ENCODE data around the gene APOBEC2.
"Not testable (repeated sequence)": the region's sequence is repeated elsewhere in the genome, so short reads cannot be mapped to it uniquely, and the experiment has no call there.

The APOBEC2 gene

GRCh38 chr6:41053041-41053440 is at the start of gene APOBEC2:
APOBEC2 (plus strand) TSS chr6:41053202; CDS start chr6:41053348, 146 bp downstream.
- no peak for DNase-seq (ENCODE audit: low spot score)

DNA sequence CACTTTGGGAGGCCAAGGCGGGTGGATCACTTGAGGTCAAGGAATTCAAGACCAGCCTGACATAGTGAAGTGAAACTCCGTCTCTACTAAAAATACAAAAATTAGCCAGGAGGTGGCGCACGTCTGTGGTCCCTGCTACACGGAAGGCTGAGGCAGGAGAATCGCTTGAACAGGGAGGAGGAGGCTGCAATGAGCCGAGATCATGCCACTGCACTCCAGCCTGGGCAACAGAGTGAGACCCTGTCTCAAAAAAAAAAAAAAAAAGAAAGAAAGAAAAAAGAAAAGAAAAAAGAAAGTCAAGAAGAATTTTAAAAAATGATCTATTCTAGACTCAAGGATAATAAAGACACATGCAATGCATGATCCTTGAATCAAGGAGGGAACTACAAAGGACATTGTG is 46.8 kb upstream of the APOBEC2 start:
- not testable (repeated sequence) for DNase-seq (ENCODE audit: low spot score)

- not testable (repeated sequence) for DNase-seq (ENCODE audit: low spot score)
Observed at GRCh38 chr6:41006980-41007379, 46.0 kb upstream of the APOBEC2 start.

- DNase-seq (ENCODE audit: low spot score): no peak
Observed at GRCh38 chr6:41008011-41008410, 45.0 kb upstream of the APOBEC2 start.

- no peak for DNase-seq (ENCODE audit: low spot score)
Observed at GRCh38 chr6:41009669-41010068, 43.3 kb upstream of the APOBEC2 start.

DNA sequence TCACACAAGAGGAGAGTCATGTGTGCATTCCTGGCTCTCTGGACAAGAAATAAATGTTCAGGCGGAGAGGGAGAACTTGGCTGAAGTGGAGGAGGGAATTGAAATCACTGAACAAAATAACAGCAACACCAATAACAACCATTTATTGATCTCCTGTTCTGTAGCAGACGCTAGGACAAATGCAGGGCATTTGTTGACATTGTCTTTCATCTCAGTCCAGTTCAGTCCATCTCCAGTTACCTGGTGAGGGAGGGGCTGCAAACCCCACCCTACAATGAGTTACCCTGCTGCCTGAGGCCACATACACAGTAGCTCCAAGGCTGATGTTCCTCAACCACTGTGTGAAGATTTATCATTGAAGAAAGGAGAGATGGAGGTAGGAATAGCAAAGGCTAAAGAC is 41.3 kb upstream of the APOBEC2 start:
- DNase-seq (ENCODE audit: low spot score): no peak

GRCh38 chr6:41013466-41014153 is 39.4 kb upstream of the APOBEC2 start:
- DNase-seq (ENCODE audit: low spot score): no peak

DNA sequence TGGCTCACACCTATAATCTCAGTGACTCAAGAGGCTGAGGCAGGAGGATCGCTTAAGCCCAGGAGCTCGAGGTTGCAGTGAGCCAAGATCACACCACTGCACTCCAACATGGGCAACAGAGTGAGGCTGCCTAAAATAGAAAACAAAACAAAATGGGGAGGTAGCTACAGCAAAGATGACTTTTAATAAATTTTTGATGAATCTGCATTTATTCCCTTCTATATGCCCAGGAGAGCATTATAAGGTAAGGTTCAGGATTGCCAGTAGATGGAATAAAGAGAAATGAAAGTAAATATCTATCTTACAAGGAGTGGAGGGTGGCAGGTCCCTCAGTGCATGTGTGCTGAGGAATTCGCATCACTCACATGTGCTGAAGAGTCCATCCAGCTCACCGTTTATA is 38.2 kb upstream of the APOBEC2 start:
- no peak for DNase-seq (ENCODE audit: low spot score)

- not testable (repeated sequence) for DNase-seq (ENCODE audit: low spot score)
Observed at GRCh38 chr6:41015860-41016259, 37.1 kb upstream of the APOBEC2 start.

DNA sequence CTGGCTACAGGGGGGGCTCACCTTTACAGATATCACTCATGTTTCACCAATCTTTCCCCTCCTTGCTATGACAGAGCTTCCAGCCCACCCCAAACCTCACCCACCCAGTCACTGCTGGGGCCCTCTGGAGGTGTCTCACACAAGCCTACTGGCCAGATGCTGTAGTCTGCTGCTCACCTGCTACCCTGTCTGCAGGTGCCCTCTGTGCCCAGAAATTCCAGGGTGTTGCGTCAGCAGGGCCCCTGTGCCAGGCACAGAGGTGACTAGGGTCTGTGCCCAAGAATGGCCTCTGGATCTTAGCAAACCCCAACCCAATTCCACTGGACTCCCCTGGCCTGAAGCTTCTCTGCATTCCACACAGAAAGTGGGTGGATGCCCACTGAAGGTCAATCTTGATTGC is 35.3 kb upstream of the APOBEC2 start:
- DNase-seq (ENCODE audit: low spot score): no peak

DNA sequence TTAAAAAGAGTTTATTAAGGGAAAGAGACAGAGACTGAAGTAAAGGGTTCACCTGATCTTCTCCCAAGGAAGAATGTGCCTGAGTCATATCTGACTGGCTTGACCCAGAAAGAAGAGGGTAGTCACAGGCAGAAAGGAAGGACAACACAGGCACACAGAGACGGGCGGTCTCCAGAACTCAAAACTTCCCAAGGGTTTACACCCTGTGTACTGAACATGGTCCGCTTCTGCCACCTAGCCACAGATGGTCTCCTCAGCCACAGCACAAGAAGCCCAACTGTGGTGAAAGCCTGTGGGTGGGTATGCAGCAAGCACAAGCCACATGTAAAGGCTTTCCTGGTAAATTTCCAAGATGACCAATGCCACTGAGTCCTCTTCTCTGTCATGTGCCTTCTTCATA is 31.2 kb upstream of the APOBEC2 start:
- no peak for DNase-seq (ENCODE audit: low spot score)

DNA sequence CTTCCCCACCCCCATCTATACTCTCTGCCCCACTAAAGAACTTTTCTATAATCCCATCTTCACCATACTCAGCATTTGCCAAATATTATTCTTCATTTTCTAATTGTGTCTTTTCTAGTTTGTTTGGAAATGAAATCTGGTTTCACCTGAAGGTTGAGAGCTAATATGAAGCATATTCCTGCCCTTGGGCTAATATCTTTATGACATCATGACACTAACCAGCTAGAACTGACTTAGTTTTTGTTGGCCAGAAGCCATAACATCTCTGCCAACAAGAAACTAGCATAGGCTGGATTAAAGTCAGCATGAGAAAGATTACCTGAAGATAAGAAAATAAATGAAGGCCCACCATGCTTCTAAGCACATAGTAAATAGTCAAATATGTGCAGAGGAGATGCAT is 30.7 kb upstream of the APOBEC2 start:
- no peak for DNase-seq (ENCODE audit: low spot score)

DNA sequence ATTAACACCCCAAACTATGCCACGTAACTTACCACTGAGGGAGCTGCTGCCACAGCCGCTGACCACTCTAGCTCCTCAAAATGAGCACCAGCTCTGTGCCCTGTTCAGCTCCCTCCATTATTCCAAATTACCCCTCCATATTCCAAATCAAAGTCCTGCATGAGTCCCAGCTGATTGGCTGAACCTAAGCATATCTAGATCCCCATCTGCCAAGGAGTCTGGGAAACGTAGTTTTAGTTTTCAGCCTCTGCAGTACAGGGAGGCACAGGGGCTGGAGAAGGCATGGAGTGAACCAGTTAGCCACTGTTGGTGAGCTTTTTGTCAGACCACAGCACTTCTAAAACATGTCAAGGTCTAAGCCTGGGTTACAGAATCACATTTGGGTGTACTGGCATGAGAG is 29.9 kb upstream of the APOBEC2 start:
- no peak for DNase-seq (ENCODE audit: low spot score)

DNA sequence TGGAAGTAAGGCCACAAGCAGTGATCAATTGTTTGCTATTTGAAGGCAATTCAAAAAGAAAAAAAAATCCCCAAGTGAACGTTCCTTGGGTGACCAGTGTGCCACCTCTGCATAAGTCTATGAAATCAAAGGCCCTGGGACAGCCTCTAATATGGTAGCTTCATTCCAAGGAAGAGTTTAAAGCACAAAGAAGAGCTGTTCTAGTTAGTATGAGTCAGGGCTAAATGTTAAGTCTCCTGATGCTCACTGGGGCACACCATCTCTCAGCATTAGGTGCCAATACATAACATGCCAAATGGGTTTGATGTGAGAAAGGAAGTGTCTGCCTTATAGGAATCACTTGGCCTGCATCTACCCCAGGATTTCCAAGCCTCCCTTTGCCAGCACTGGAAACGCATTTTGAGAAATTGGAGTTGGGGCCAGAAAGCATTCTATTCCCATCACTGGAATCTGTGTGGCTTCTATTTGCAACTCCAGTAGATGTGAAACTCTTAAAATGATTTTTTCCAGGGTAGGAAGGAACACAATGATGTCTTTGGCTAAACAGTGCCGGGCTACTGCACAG is 27.0 kb upstream of the APOBEC2 start:
- no peak for DNase-seq (ENCODE audit: low spot score)

GRCh38 chr6:41027241-41027640 is 25.8 kb upstream of the APOBEC2 start:
- DNase-seq (ENCODE audit: low spot score): no peak

DNA sequence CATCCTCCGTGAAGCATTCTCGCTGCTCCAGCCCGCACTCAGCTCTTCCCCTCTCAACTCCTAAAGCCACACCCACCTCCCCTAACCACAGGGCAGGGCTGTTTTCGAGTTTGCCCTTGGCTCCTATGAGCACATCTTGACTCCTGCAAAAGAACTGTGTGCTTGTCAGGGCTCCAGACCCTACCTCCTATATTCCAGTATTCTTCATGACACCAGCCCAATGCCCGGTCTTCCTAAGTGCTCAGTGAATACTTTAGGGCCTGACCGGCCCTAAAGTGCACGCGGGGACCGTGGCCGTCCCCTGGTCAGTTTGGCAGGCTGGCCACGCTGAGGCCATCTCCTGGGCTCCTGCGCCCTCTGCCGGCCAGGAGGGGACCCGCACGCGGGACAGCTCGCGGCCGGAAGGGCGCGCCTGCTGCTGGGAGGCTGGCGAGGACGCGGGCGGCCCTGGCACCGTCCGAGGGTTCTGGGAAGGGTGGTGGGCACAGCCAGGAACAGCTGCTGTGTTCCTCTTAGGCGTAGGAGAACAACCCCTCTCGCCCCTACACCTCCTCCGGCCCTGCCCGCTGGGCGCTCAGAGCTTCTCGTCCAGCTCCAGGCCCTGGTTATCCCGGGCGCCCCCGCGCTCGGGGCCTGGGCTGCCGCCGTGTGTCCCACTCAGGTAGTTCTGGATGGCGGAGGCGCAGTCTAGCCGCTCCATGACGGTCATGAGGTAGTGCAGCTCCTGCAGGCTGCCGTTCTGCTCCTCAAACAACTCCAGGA is 25.0 kb upstream of the APOBEC2 start:
- DNase-seq (ENCODE audit: low spot score): peak; percentile 63

GRCh38 chr6:41028561-41029412 is 24.2 kb upstream of the APOBEC2 start:
- DNase-seq (ENCODE audit: low spot score): no peak

DNA sequence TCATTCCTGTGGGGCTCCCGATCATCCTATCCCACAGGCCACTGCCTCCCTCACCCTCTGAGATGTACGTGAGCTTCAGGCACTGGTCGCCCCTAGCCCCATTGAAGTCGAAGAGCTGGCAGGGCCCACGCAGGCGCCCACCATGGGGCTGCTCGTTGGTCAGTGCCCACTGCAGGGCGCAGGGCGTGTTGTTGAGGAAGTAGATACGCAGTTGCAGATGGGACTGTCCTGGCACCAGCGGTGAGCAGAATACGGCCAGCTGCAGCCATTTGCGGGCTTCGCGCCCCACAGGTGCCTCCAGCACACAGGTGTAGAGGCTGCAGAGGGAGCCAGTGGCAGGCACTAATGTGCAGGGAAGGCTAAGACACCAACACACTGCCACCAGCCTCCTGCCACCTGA is 20.2 kb upstream of the APOBEC2 start:
- DNase-seq (ENCODE audit: low spot score): no peak

DNA sequence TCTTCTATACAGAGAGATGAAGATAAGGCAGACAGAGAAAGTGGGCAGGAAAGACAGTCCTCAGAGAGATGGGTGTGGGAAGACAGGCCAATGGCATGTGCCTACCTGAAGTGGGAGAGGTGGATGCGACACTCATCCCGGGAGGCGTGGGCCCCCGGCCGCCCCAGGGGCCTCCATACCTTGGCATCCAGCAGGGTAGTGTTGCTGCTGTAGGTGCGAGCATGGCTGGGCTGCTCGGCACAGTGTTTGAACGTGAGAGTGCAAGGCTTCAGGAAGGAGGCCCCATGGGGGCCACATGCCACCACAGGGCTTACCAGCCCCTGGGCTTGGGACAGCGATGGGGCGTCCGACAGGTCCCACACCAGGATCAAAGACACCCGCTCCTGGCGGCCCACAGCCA is 19.2 kb upstream of the APOBEC2 start:
- DNase-seq (ENCODE audit: low spot score): no peak

- DNase-seq (ENCODE audit: low spot score): no peak
Observed at GRCh38 chr6:41036186-41036585, 16.8 kb upstream of the APOBEC2 start.

DNA sequence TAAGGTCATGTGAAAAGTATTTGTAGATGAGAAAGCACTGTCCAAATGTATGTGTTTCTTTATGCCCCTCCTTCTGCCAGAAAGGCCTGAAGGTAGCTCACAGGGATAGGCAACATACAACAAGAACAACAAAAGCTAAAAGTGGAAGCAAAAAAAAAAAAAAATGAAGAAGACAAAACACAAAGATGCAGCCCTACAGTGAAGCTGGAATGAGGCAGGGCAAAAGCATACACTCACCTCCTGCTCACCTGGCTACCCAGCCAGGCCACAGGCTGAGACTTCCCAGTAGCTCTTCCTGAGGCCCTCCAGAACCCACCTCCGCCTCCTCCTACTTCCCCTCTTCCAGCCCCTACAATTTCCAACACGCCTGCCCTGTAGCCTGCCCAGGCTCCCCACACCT is 16.4 kb upstream of the APOBEC2 start:
- no peak for DNase-seq (ENCODE audit: low spot score)

DNA sequence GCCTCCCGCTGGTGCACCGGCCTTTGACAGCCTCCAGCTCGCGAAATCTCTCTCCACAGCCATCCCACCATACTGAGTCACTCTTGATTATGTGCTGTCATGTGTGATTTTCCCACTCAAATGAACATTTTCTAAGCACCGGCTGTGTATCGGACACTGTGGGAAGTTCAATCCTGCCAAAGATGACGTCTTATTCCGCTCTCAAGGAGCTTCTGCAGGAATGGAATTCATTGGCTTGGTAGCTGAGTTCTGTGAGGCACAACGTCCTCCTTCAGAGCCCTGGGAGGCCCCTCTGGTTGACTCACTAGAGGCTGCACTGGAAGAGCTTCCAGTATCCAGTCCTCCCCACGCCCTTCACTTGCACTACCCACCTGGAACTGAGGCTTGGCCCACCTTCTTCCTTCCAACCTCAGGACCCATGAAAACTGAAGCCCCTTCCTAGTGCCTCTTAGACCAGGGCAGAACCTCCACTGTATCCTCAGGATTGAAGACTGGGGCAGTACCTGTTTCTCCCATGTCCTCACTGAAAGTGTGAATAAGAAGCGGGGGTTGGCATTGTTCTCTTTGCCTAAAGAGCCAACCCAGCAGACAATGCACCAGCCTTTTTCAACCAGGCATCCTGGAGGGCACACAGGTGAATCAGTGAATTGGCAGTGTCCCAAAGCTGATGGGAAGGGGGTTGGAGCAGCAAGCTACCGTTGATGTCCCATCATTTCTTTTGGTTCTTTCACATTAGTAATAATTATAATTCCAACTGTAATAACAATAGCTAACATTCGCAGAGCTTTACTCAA is 15.7 kb upstream of the APOBEC2 start:
- DNase-seq (ENCODE audit: low spot score): no peak
